Activated T-cell treated with anti-CD3 and anti-CD28 coated beads, Interleukin-2, amount 50 U/mL, for 4 hours (primary cell): ENCODE results near the gene TLE2. TPM values are rescaled to one million over a fixed set of nuclear protein-coding genes. Genes with fewer than 3 reads are reported as not detected.
"Not testable (repeated sequence)": the region's sequence is repeated elsewhere in the genome, so short reads cannot be mapped to it uniquely, and the experiment has no call there.

Experiments
- ATAC-seq, 2 donors: fragments of 200-7000 bp; cut with Tn5 transposase; one replicate each; pipeline ENCODE4 v1.10.0; 2021
- DNase-seq: peaks from one replicate; pipeline ENCODE4 v3.0.0-alpha.2; 2020
- H3K27me3 Mint-ChIP-seq: one replicate; pipeline ENCODE4 v1.8.0; 2021; ENCODE audit warnings: low read depth, mixed read lengths
- H3K36me3 Mint-ChIP-seq: one replicate; pipeline ENCODE4 v1.8.0; 2022; ENCODE audit warnings: mixed read lengths; ENCODE audit not compliant: insufficient read depth
- H3K4me1 Mint-ChIP-seq: one replicate; pipeline ENCODE4 v1.8.0; 2021; ENCODE audit warnings: low read depth, mixed read lengths
- H3K4me3 Mint-ChIP-seq: one replicate; pipeline ENCODE4 v1.8.0; 2021; ENCODE audit warnings: mild to moderate bottlenecking, moderate library complexity, mixed read lengths
- H3K9me3 Mint-ChIP-seq: one replicate; pipeline ENCODE4 v1.8.0; 2021; ENCODE audit warnings: mixed read lengths
- total RNA-seq, 3 donors: library from RNA; stranded (reverse); gene quantifications; one replicate each; pipeline ENCODE4 v1.2.1, GENCODE V29; 2021

TLE2 gene
- total RNA-seq, 3 donors from 2014 or later: 4.8 to 5.9 (median 5.7) TPM

- H3K9me3 Mint-ChIP-seq, H3K36me3 Mint-ChIP-seq, H3K4me3 Mint-ChIP-seq, H3K4me1 Mint-ChIP-seq, ATAC-seq, H3K27me3 Mint-ChIP-seq, DNase-seq: not testable (repeated sequence)
Measured at GRCh38 chr19:2963631-2964030, 65.4 kb downstream of the TLE2 start.

- no peaks in the 10 kb centered on the region for H3K27me3 Mint-ChIP-seq
Measured at GRCh38 chr19:2963122-2963521, 66.0 kb downstream of the TLE2 start.

GRCh38 chr19:2962018-2962670, 66.9 kb downstream of the TLE2 start:
- ATAC-seq (peak; percentile 67 to 72), DNase-seq (peak; percentile 38)
- peaks cover 4% of the 10 kb centered on the region for H3K4me1 Mint-ChIP-seq
- H3K4me3 Mint-ChIP-seq: no peak overlapping the region
- no peaks in the 10 kb centered on the region for H3K9me3 Mint-ChIP-seq
- H3K27me3 Mint-ChIP-seq: no peaks in the 10 kb centered on the region
- H3K36me3 Mint-ChIP-seq: no peaks in the 10 kb centered on the region

More at GRCh38 chr19:2963122-2963521, 66.0 kb downstream of the TLE2 start:
- no peaks in the 10 kb centered on the region for H3K9me3 Mint-ChIP-seq
- peaks cover 4% of the 10 kb centered on the region for H3K4me1 Mint-ChIP-seq
- ATAC-seq: no peak
- H3K36me3 Mint-ChIP-seq: no peaks in the 10 kb centered on the region
- H3K4me3 Mint-ChIP-seq: no peak overlapping the region
- no peak for DNase-seq

- Mint-ChIP-seq H3K4me3 (no peak overlapping the region), H3K36me3 (no peaks in the 10 kb centered on the region), H3K4me1 (peaks cover 4% of the 10 kb centered on the region), H3K27me3 (no peaks in the 10 kb centered on the region), H3K9me3 (no peaks in the 10 kb centered on the region)
- DNase-seq (no peak), ATAC-seq (no peak)
Measured at GRCh38 chr19:2960120-2960519, 69.0 kb downstream of the TLE2 start.

- Mint-ChIP-seq H3K9me3 (no peaks in the 10 kb centered on the region), H3K36me3 (no peaks in the 10 kb centered on the region), H3K4me1 (peaks cover 3% of the 10 kb centered on the region), H3K4me3 (no peak overlapping the region), H3K27me3 (no peaks in the 10 kb centered on the region)
- ATAC-seq (no peak), DNase-seq (no peak)
Measured at GRCh38 chr19:2957160-2957559, 71.9 kb downstream of the TLE2 start.

GRCh38 chr19:2952953-2953481, 76.1 kb downstream of the TLE2 start:
- Mint-ChIP-seq H3K4me1 (peaks cover 15% of the 10 kb centered on the region), H3K9me3 (no peaks in the 10 kb centered on the region), H3K4me3 (no peak overlapping the region), H3K27me3 (no peaks in the 10 kb centered on the region), H3K36me3 (peaks cover 2% of the 10 kb centered on the region)
- ATAC-seq (no peak), DNase-seq (no peak)

- ATAC-seq (peak; percentile 99), DNase-seq (peak; percentile 100)
- H3K9me3 Mint-ChIP-seq: no peaks in the 10 kb centered on the region
- peaks cover 18% of the 10 kb centered on the region for H3K4me1 Mint-ChIP-seq
- H3K27me3 Mint-ChIP-seq: no peaks in the 10 kb centered on the region
- peak overlapping the region; percentile 96 for H3K4me3 Mint-ChIP-seq
- H3K36me3 Mint-ChIP-seq: peaks cover 2% of the 10 kb centered on the region
Measured at GRCh38 chr19:2950286-2951124, 78.6 kb downstream of the TLE2 start.

GRCh38 chr19:2949939-2950285, 79.2 kb downstream of the TLE2 start:
- H3K36me3 Mint-ChIP-seq: peaks cover 2% of the 10 kb centered on the region
- no peaks in the 10 kb centered on the region for H3K9me3 Mint-ChIP-seq
- peaks cover 20% of the 10 kb centered on the region for H3K4me1 Mint-ChIP-seq
- no peaks in the 10 kb centered on the region for H3K27me3 Mint-ChIP-seq
- H3K4me3 Mint-ChIP-seq: peak overlapping the region; percentile 96
- ATAC-seq (peak; percentile 1), DNase-seq (no peak)

Other genes starting within 250 kb of the TLE2 start
- 100 to 1,000 TPM in 2 of 3 donors, 10 to 100 TPM in 1; 99.3 to 107 (median 102) TPM for gene SGTA, start 246.0 kb downstream of the TLE2 start, total RNA-seq
- 100 to 1,000 TPM; 180 to 212 (median 188) TPM for gene THOP1, start 243.8 kb downstream of the TLE2 start, total RNA-seq
- gene ZNF554, start 209.4 kb downstream of the TLE2 start, total RNA-seq: 1 to 10 TPM; 1.0 to 1.2 (median 1.2) TPM
- 1 to 10 TPM; 1.2 to 1.6 (median 1.3) TPM for gene ZNF555, start 187.8 kb downstream of the TLE2 start, total RNA-seq
- not detected for gene ZNF556, start 161.9 kb downstream of the TLE2 start, total RNA-seq
- gene ZNF57, start 128.4 kb downstream of the TLE2 start, total RNA-seq: 1 to 10 TPM; 3.6 to 4.1 (median 3.7) TPM
- 1 to 10 TPM; 3.0 to 3.4 (median 3.2) TPM for gene ZNF77, start 84.3 kb downstream of the TLE2 start, total RNA-seq
- gene TLE6, start 51.7 kb downstream of the TLE2 start, total RNA-seq: under 1 TPM in 2 of 3 donors, not detected in 1; 0.16 to 0.90 TPM
- gene TLE5, start 33.2 kb upstream of the TLE2 start, total RNA-seq: 100 to 1,000 TPM; 232 to 275 (median 258) TPM
- 10 to 100 TPM in 2 of 3 donors, 1 to 10 TPM in 1; 8.0 to 13.5 (median 11.0) TPM for gene GNA11, start 65.1 kb upstream of the TLE2 start, total RNA-seq
- gene GNA15, start 106.8 kb upstream of the TLE2 start, total RNA-seq: 10 to 100 TPM in 2 of 3 donors, 1 to 10 TPM in 1; 8.8 to 19.9 (median 11.3) TPM
- 10 to 100 TPM; 19.4 to 24.5 (median 23.8) TPM for gene S1PR4, start 149.5 kb upstream of the TLE2 start, total RNA-seq
- 100 to 1,000 TPM; 169 to 200 (median 177) TPM for gene NCLN, start 156.7 kb upstream of the TLE2 start, total RNA-seq
- under 1 TPM in 2 of 3 donors, not detected in 1; 0.05 to 0.38 TPM for gene CELF5, start 195.4 kb upstream of the TLE2 start, total RNA-seq